ENCODE measurements around the gene GHSR. TPM values are rescaled to one million over a fixed set of nuclear protein-coding genes. Genes with fewer than 3 reads are reported as not detected.

The GHSR gene
- polyA plus RNA-seq, 1 donor from 2014 or later = not detected

DNA sequence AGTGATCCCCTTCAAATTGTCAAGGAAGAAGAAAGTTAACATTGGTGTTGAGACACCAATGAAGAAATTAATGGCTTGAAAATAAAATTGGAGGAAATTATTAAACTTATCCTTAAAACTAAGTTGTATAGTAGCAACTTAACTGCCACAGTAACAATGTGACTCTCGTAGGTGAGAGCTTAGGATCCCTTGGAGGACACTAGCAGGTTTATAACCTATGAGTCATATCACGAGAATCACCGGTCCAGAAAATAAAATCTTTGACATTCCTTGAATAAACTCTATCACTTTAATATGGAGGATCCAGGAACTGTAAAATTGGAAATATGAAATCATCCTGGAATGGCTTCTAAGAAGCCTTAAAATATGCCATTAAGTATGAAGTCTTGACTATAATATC, 2.1 kb downstream of the GHSR start:
- H3K4me2 ChIP-seq (ENCODE audit: low read length) = no peak overlapping the region
- TF ChIP-seq, protein P1, sequence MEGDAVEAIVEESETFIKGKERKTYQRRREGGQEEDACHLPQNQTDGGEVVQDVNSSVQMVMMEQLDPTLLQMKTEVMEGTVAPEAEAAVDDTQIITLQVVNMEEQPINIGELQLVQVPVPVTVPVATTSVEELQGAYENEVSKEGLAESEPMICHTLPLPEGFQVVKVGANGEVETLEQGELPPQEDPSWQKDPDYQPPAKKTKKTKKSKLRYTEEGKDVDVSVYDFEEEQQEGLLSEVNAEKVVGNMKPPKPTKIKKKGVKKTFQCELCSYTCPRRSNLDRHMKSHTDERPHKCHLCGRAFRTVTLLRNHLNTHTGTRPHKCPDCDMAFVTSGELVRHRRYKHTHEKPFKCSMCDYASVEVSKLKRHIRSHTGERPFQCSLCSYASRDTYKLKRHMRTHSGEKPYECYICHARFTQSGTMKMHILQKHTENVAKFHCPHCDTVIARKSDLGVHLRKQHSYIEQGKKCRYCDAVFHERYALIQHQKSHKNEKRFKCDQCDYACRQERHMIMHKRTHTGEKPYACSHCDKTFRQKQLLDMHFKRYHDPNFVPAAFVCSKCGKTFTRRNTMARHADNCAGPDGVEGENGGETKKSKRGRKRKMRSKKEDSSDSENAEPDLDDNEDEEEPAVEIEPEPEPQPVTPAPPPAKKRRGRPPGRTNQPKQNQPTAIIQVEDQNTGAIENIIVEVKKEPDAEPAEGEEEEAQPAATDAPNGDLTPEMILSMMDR (IDR thresholded peaks at IDR 0.05; ENCODE audit: poor library complexity, severe bottlenecking) = no peak
- TF ChIP-seq POLR2AphosphoS5 (IDR thresholded peaks at IDR 0.05) = no peak
- TF ChIP-seq, protein P2, sequence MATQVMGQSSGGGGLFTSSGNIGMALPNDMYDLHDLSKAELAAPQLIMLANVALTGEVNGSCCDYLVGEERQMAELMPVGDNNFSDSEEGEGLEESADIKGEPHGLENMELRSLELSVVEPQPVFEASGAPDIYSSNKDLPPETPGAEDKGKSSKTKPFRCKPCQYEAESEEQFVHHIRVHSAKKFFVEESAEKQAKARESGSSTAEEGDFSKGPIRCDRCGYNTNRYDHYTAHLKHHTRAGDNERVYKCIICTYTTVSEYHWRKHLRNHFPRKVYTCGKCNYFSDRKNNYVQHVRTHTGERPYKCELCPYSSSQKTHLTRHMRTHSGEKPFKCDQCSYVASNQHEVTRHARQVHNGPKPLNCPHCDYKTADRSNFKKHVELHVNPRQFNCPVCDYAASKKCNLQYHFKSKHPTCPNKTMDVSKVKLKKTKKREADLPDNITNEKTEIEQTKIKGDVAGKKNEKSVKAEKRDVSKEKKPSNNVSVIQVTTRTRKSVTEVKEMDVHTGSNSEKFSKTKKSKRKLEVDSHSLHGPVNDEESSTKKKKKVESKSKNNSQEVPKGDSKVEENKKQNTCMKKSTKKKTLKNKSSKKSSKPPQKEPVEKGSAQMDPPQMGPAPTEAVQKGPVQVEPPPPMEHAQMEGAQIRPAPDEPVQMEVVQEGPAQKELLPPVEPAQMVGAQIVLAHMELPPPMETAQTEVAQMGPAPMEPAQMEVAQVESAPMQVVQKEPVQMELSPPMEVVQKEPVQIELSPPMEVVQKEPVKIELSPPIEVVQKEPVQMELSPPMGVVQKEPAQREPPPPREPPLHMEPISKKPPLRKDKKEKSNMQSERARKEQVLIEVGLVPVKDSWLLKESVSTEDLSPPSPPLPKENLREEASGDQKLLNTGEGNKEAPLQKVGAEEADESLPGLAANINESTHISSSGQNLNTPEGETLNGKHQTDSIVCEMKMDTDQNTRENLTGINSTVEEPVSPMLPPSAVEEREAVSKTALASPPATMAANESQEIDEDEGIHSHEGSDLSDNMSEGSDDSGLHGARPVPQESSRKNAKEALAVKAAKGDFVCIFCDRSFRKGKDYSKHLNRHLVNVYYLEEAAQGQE (IDR thresholded peaks at IDR 0.05; ENCODE audit: borderline replicate concordance) = no peak
- no peak for TF ChIP-seq EZH2 (IDR thresholded peaks at IDR 0.05; ENCODE audit: borderline replicate concordance, insufficient read depth, low read length, poor library complexity, severe bottlenecking)
- no peak for TF ChIP-seq MXI1 (conservative IDR thresholded peaks at IDR 0.05; ENCODE audit: poor library complexity, severe bottlenecking)
- no peak for TF ChIP-seq TAF1 (IDR thresholded peaks at IDR 0.05; ENCODE audit: low read depth)
- no peak for TF ChIP-seq RAD21 (conservative IDR thresholded peaks at IDR 0.05)
- no peak for TF ChIP-seq SMC3 (conservative IDR thresholded peaks at IDR 0.05; ENCODE audit: poor library complexity)
- TF ChIP-seq EP300 (conservative IDR thresholded peaks at IDR 0.05; ENCODE audit: poor library complexity, severe bottlenecking) = no peak
- no peaks in the 10 kb centered on the region for H3K36me3 ChIP-seq (ENCODE audit: insufficient read depth, low read length)
- no peak overlapping the region for H3K9ac ChIP-seq (ENCODE audit: low read length)
- H3K27me3 ChIP-seq (ENCODE audit: insufficient read depth, low read depth, low read length) = peaks cover 58% of the 10 kb centered on the region
- H3F3A ChIP-seq (ENCODE audit: insufficient read depth, low read length, poor library complexity, severe bottlenecking) = no peaks in the 10 kb centered on the region
- H3K9me2 ChIP-seq (ENCODE audit: insufficient read depth, low read length) = no peaks in the 10 kb centered on the region
- no peak overlapping the region for H2AFZ ChIP-seq (ENCODE audit: low read depth, low read length)
- no peak overlapping the region for H3K27ac ChIP-seq (ENCODE audit: low read length)
- H3K4me3 ChIP-seq (ENCODE audit: low read length) = no peak overlapping the region
- no peaks in the 10 kb centered on the region for H3K9me3 ChIP-seq (ENCODE audit: low read length)
- H3K79me2 ChIP-seq (replicated peaks; ENCODE audit: insufficient read depth, low read length) = no peaks in the 10 kb centered on the region
- no peaks in the 10 kb centered on the region for H4K20me1 ChIP-seq (ENCODE audit: insufficient read depth)

DNA sequence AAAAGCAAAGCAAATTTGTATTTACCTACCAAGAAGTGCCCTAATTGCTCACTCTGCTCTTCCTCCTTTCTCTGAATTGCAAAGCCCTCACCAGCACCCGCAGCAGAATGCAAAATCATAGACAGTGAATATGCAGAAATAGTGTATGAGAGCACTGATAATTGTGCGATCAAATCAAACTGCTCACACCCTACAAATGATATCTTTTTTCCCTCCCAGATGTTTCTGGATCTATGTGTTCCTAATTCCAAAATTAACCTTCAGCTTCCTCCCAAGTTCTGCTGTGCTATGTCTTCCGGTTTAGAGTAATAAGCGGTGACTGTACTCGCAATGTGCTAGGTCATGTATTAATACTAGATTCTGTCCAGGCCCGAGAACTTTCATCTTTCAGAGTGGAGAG, 3.4 kb downstream of the GHSR start:
- Histone ChIP-seq H3K36me3 (ENCODE audit: insufficient read depth, low read length) (no peaks in the 10 kb centered on the region), H3K9ac (ENCODE audit: low read length) (no peak overlapping the region), H4K20me1 (ENCODE audit: insufficient read depth) (no peaks in the 10 kb centered on the region), H3K27ac (ENCODE audit: low read length) (no peak overlapping the region), H3F3A (ENCODE audit: insufficient read depth, low read length, poor library complexity, severe bottlenecking) (no peaks in the 10 kb centered on the region), H3K4me3 (ENCODE audit: low read length) (no peak overlapping the region), H3K4me2 (ENCODE audit: low read length) (no peak overlapping the region), H3K27me3 (ENCODE audit: insufficient read depth, low read depth, low read length) (peaks cover 44% of the 10 kb centered on the region), H2AFZ (ENCODE audit: low read depth, low read length) (no peak overlapping the region), H3K9me2 (ENCODE audit: insufficient read depth, low read length) (no peaks in the 10 kb centered on the region), H3K79me2 (replicated peaks; ENCODE audit: insufficient read depth, low read length) (no peaks in the 10 kb centered on the region), H3K9me3 (ENCODE audit: low read length) (no peaks in the 10 kb centered on the region)
- TF ChIP-seq RAD21 (conservative IDR thresholded peaks at IDR 0.05) = no peak
- TF ChIP-seq POLR2AphosphoS5 (IDR thresholded peaks at IDR 0.05) = no peak
- TF ChIP-seq, protein P1 (IDR thresholded peaks at IDR 0.05; ENCODE audit: poor library complexity, severe bottlenecking) = no peak
- TF ChIP-seq EZH2 (IDR thresholded peaks at IDR 0.05; ENCODE audit: borderline replicate concordance, insufficient read depth, low read length, poor library complexity, severe bottlenecking) = no peak
- TF ChIP-seq, protein P2 (IDR thresholded peaks at IDR 0.05; ENCODE audit: borderline replicate concordance) = no peak
- TF ChIP-seq TAF1 (IDR thresholded peaks at IDR 0.05; ENCODE audit: low read depth) = no peak
- no peak for TF ChIP-seq MXI1 (conservative IDR thresholded peaks at IDR 0.05; ENCODE audit: poor library complexity, severe bottlenecking)
- no peak for TF ChIP-seq EP300 (conservative IDR thresholded peaks at IDR 0.05; ENCODE audit: poor library complexity, severe bottlenecking)
- no peak for TF ChIP-seq SMC3 (conservative IDR thresholded peaks at IDR 0.05; ENCODE audit: poor library complexity)
